ELR (cell line): ENCODE measurements around the gene NTRK2.

Experiments used
- DNase-seq: peaks from one replicate; pipeline ENCODE4 v3.0.0-alpha.2; 2015; ENCODE audit warnings: low read depth

The NTRK2 gene

GRCh38 chr9:84850830-84851392 lies 181.4 kb downstream of the NTRK2 start:
- DNase-seq, result no peak

GRCh38 chr9:84851935-84852585 lies 182.5 kb downstream of the NTRK2 start:
- DNase-seq, result peak; percentile 13

- DNase-seq, result no peak
Measured at GRCh38 chr9:84852617-84853301, 183.2 kb downstream of the NTRK2 start.

DNA sequence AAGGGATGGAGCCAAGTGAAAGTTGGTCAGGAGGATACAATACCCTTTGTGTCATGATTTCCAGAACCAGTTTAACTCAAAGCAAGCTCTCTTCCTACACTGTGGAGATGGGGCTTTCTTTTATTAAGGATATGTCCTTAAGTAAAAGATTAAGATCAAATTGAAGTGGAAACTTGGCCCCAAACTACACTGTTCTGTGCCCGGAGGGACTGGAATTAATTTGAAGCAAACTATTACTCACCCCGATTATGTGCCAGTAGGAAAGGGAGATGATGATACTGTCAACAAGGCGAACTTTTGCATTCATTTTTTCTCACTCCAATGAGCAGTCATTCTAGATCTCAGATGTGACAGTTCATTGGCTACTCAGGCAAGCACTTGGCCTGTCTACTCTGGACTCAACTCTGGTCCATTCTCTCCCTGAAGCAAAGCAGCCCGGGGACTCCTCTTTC lies 186.7 kb downstream of the NTRK2 start:
- DNase-seq, result no peak

DNA sequence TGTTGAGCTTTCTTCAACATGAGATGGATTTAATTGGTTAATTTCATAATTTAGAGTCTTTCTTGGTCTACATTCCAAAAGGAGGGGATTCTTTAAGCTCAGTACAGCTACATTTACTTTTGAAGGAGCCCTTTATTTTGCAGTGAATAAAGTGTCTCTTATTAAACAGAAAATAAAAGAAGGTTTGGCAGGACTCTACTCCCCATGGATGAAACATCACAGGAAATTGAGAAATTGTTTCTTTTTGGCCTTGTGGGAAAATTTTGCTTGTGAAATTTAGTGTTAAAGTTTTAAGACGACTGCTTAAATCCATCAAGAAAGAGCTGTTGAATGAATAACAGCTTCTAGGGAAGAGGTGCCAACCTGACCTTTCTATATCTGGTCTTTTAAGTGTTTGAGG lies 187.7 kb downstream of the NTRK2 start:
- DNase-seq, result no peak

GRCh38 chr9:84858364-84858763 lies 188.8 kb downstream of the NTRK2 start:
- DNase-seq, result no peak

GRCh38 chr9:84860249-84861115 lies 191.0 kb downstream of the NTRK2 start:
- DNase-seq, result no peak

DNA sequence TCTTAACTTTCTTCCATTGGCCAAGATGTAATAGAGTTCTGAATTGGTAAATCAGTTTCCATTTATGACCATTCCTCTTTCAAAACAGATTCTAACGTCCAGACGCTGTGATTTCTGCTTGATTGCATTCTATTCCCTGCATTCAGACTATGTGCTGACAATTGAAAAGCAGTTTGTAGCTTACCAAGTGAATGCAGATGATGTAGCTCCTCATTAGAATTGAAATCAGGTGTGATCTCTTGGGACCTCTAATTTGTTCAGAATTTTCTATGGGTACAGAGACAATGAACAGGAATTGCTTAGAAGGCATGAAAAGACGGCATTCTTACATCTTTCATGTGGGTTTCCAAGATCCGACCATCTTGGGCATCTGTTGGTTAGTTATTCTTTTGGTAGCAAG lies 191.9 kb downstream of the NTRK2 start:
- no peak for DNase-seq

GRCh38 chr9:84862308-84862707 lies 192.8 kb downstream of the NTRK2 start:
- DNase-seq, result no peak

DNA sequence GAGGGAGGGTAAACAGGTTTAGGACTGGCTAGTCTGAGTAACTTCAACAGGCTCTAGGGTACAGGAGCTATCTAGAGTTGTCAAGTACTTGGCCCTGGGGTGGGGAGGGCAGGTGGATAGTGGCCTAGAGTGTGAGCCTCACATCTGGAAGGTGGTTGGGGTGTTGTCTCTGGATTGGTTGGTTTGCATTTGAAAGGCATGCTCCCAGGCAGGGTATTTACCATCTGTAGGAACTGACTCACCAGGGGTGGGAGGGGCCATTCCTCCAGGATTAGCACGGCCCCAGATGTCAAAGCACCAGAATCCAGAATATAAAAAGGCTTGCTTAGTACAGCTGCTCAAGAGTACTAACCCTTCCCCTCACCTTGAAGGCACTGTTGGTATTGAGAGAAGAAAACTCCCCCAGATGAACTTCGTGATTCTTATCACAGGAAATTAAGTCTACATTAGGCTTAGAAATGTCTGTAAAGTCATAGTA lies 193.3 kb downstream of the NTRK2 start:
- DNase-seq, result peak; percentile 3

GRCh38 chr9:84863372-84863771 lies 193.8 kb downstream of the NTRK2 start:
- no peak for DNase-seq

GRCh38 chr9:84866396-84867175 lies 197.1 kb downstream of the NTRK2 start:
- DNase-seq, result no peak

- DNase-seq, result no peak
Measured at GRCh38 chr9:84867186-84867585, 197.7 kb downstream of the NTRK2 start.

DNA sequence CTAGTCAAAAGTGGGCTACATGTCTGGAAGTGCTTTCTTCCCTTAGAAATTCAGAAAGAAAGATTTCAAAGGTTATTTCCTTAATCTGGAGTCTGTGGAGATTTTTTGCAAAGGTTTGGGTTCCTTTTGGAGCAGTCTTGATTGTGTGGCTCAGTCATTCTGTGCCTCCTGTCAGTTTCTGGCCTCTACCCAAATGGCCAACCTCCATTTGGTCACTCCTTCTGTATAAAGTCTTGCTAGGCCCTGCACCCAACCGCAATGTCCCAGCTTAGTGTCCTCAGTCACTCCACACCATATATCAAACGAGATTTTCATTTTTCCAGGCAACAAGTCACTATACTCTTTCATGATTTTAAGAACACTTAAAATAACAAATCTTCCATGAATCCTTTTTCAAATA lies 199.6 kb downstream of the NTRK2 start:
- no peak for DNase-seq

DNA sequence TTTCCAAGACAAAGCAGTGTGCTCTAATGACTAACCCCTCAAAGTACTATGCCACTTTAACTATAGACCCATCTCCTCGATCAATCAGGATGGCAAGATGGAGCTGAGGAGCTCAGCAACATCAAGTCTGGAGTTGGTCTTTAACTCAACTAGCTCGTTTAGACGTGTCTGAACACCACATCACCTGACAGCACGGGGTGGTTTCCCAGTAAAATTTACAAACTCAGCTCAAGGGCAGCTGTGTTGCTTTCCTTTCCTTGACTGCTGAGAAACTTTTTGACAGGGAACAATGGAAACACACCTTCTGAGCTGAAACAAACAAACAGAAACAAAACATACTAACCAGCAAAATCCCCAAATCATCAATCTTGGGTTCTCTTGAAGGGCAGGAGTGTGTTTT lies 202.5 kb downstream of the NTRK2 start:
- no peak for DNase-seq

DNA sequence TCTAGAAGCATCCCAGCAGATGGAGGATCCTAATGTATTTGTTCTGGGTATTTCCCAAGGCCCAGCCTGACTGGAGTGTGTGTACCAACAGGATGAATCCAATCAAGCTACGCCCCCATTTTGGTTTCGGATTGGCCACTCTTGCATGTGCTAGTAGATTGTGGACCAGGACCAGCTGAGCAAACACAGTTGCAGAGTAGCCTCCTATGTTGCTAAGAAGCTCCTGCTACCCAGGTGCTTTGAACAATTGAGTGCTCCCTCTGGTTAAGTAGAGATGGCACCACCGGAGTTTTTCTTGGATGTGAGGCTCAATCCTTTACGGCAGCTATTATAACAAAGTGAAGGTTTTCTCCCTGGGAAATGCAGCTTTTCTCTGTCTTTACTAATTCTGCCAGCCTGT lies 204.5 kb downstream of the NTRK2 start:
- no peak for DNase-seq

DNA sequence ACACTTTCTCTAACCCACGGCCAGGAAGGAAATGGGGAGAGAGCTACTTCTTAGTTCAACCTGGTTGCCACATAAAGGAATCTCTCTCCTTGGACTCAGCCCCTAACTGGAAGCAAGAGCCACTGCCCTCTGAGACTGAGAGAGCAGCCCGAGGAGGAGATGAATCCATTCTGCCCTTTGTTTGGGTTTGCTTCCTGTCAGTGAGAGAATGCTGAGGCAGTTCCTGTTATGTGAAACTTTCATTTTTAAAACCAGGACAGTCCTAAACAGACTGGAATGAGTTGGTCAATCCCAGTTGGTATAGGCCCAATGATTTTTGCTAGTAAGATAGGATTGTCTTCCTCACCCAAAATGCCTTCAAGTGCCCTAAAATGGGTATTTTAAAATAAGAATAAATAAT lies 205.1 kb downstream of the NTRK2 start:
- DNase-seq, result no peak

DNA sequence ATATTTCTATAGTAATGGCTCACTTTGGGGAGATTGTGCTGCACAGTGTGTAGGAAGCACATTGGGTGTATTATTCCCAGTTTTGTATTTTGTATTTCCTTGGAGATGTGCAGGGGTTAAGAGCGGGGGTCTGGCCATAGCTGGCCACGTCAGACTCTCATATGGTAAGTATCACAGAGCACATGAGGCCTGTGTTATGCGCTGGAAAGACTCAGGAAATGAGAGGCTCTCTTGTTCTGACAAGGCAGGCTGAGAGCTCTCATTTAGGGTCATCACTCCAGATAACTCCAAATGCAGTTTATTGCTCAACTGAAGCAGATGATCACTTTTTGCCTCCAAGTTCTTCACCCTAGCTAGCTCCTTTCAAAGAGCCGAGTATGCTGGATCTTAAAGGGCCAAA lies 205.7 kb downstream of the NTRK2 start:
- DNase-seq, result no peak

GRCh38 chr9:84879631-84880030 lies 210.1 kb downstream of the NTRK2 start:
- DNase-seq, result no peak

DNA sequence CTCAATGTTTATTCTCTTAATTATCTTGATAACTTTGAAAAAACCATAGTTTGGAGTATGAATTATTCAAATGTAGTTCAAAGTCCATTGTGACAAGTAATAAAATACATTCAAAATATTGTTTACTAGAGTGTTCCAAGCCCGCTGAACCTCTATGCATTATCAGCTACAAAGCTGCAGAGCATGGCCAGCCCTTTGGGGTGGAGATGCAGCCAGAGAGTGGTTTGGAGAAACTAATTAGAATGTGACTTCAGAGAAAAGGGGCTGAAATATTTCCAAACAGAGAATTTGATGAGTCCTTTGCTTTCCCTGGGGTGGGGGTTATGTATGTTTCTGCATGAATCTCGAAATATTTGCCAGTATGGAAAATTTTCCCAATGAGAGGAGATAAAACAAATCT lies 211.3 kb downstream of the NTRK2 start:
- DNase-seq, result no peak

DNA sequence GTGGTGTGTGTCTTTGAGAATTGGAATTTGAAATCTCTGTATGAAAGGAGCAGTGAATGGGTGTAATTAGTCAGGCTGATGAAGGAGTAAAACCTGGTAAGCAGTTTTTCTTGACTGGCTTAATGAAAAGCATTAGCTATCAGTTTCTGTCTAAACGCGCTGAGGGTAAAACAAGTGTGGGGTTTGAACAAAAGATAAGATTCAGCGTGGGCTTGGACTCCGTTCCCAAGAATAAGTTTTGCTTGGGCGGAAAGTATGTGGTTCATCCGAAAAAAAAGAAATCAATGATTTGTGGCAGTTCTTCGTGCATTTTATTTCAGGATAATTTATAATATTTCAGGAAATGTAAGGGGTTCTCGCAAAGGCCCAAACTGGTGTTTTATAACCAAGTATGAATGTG lies 217.3 kb downstream of the NTRK2 start:
- no peak for DNase-seq

- no peak for DNase-seq
Measured at GRCh38 chr9:84891924-84892323, 222.4 kb downstream of the NTRK2 start.
